Ishikawa (cell line): ENCODE measurements around the gene SLC2A4.

Source experiments
- CREB1 ChIP-seq: IDR thresholded peaks from 2 replicates; pipeline ENCODE4 v1.6.1; 2012; ENCODE audit warnings: low read depth
- EP300 ChIP-seq: IDR thresholded peaks from 2 replicates; pipeline ENCODE4 v1.6.1; 2012; ENCODE audit warnings: borderline replicate concordance
- FOXM1 ChIP-seq: IDR thresholded peaks from 2 replicates; pipeline ENCODE4 v1.6.1; 2012; ENCODE audit warnings: low read depth, borderline replicate concordance
- RAD21 ChIP-seq: IDR thresholded peaks from 2 replicates; pipeline ENCODE4 v1.6.1; 2012; ENCODE audit warnings: low read depth
- REST ChIP-seq: IDR thresholded peaks from 2 replicates; pipeline ENCODE4 v1.6.1; 2012; ENCODE audit warnings: low read depth, mild to moderate bottlenecking
- TAF1 ChIP-seq: IDR thresholded peaks from 2 replicates; pipeline ENCODE4 v1.6.1; 2012; ENCODE audit warnings: low read depth, mild to moderate bottlenecking
- YY1 ChIP-seq: IDR thresholded peaks from 2 replicates; pipeline ENCODE4 v1.6.1; 2012; ENCODE audit warnings: low read depth
- TF ChIP-seq, protein P1 (sequence below): IDR thresholded peaks from 2 replicates; pipeline ENCODE4 v1.6.1; 2012

DNA sequence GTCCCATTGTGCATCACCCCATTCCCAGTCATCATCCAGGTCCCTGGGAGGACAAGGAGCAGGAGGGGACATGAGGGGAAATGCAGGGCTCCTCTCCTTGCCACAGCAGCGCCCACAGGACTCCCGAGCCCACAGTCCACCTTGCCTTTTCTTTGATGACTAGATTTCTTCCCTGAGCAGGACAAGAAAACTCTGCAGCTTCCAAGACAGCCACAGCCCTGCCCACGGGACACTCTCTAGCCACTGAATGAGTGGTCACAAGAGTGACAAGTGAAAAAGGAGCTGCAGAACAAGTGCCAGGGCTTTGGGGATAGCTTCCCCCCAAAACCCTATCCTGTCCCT, 42.9 kb downstream of the SLC2A4 start:
- TF ChIP-seq EP300, result no peak
- no peak for TF ChIP-seq YY1
- TF ChIP-seq, protein P1, sequence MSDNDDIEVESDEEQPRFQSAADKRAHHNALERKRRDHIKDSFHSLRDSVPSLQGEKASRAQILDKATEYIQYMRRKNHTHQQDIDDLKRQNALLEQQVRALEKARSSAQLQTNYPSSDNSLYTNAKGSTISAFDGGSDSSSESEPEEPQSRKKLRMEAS, result no peak
- TF ChIP-seq CREB1, result no peak
- no peak for TF ChIP-seq FOXM1
- TF ChIP-seq TAF1, result no peak
- TF ChIP-seq REST, result no peak
- TF ChIP-seq RAD21, result no peak
